GM20431 (cell line): ENCODE data around the gene NAALADL2.
"Not testable (repeated sequence)": the region's sequence is repeated elsewhere in the genome, so short reads cannot be mapped to it uniquely, and the experiment has no call there.

Experiments used
- in situ Hi-C: fragments of 300-500 bp; cut with MseI, MboI; formaldehyde crosslinking; loops from one replicate; pipeline ENCODE4 v1.15.0; 2020; ENCODE audit warnings: low sequenced_read_pairs; ENCODE audit not compliant: unreplicated experiment

Gene NAALADL2

GRCh38 chr3:175337631-175338030 lies 478.5 kb downstream of the NAALADL2 start:
- in situ Hi-C loops, result no loop called here

DNA sequence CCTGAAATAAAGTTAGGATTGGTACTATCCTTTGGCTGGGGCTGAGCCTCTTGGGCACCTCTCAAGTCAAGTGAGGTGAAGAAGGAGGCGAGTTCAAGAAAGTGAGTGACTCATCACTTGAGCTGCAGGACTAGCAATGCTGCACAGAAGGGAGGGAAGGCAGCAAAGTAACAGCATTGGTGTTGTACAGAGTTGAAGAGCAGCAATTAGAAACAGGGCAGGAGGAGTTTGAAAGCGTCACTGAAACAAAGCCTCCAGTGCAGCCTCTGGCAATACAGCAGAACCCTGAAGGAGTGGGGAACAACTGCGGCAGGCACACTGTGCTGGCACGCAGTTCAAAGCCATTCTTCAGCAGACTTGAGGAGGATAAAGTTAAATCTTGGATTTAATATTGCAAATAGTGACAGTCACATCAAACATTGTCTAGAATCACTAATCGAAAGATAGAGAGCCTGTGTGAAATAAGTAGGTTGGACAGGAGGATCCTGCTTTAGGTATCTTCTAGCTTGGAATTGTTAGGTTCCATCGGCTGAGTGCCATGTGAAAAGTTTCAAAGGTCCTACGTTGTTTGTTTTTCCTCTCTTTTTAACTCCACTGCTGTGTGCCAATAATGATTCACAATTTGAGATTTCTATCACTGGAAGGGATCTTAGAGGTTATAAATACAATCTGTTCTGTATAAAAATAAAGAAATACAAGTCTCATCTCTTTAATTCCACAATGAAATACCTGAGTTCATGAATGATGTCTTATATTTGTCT lies 479.8 kb downstream of the NAALADL2 start:
- in situ Hi-C loops, result no loop called here

DNA sequence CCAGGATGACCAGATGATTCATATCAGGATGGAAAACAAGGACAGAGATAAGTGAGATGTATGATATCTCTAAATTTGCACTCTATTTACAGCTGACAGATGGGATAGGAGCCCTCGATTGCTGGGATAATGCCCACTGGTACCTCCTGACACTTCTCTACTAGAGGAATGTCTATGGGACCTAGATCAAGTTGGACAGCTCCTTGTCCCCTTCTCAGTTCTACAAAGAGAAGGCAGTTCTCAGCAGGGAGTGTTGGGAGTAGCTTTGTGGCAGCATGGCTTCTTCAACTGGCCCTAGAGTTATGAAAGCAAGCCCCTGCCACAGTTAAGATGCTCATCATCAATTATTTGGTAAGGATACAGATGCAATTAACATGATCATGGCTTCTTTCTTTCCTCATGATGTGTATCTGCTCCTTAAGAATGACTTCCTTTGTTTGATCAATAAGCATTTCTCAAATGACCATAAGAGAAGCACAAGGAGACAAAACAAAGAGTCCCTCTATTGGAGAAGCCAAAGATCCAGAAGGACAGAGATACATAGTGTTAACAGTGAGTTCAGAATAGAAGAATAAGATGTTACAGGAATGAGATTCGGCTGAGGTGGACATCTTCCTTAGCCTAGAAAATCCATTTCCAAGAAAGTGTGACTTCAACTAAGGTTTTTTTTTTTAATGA lies 481.3 kb downstream of the NAALADL2 start:
- in situ Hi-C loops, result no loop called here

GRCh38 chr3:175342196-175342595 lies 483.1 kb downstream of the NAALADL2 start:
- in situ Hi-C loops, result no loop called here

GRCh38 chr3:175343946-175344345 lies 484.8 kb downstream of the NAALADL2 start:
- in situ Hi-C loops, result no loop called here

DNA sequence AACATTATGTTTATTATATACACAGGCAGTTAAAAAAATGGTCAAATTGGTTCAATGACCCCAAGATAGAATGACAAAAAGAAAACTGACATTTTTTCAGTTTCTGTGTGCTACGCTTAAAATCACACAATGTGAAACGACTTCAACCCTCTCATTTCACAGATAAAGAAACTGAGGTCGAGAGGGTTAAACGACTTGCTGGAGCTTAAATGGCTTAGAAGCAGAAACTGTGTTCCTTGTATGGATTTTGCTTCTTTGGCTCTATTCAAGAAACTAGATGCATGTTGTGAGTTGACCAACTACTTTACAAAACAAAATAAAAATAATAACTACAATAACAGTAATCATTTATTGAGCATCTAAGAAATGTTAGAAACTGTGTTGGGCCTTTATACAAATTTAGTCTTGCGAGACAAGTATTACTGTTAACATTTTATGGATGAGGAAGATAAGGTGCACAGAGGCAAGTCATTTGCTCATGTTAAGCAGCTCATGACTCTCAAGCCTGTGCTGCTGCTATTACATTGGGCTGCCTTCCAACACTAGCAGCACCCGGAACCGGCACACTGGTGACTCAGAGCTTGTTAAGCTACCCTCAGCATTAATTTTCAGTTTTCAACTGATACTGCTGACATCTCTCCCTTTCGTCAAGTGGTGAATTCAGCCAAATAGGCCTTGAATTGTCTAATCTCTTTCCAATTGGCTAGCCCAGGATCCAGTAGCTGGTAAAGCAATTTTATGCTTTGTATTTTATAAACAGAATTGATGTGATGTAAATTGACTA lies 487.6 kb downstream of the NAALADL2 start:
- in situ Hi-C loops, result no loop called here

GRCh38 chr3:175349168-175349567 lies 490.0 kb downstream of the NAALADL2 start:
- in situ Hi-C loops, result no loop called here

DNA sequence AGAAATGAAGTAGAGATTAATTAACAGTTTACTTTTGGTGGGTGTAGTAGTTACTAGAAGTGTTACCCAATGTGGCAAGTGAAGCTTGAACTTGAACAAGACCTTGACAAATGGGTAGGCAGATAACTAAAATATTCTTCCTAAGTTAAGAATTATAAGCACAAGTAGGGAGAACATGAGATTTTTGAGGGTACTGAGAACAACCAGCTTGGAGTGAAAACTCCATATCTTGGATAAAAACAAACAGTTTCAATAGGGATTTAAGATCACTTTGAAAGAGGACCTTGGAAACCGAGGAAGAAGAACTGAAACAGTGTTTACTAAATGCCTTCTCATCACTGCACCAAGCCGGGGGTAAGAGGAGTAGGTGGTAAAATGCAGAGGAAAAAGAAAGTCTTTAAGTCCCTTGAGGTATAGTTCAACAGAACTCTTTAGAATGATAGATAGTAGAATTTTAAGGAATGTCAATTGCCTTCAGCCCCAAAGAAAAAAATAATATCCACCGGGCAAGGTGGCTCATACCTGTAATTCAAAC lies 496.7 kb downstream of the NAALADL2 start:
- in situ Hi-C loops, result no loop called here

DNA sequence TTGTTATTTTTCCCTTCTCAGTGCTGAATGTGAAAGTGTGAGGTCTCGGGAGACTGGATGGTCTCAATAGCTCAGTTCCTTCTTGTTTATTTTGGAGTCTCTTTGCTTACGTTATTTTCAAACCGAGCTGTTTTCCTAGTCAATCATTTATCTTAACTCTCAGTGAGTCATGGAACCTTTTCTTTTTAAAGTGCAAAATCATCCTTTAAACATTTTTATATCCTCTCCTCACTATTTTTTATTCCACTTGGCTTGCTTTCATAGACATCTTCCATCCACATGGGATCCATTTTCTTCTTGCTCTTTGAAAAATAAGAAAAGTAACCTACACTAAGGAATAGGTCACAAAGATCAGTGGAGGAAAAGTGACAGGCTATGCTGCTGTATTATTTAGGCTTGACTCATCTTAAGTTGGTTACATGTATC lies 497.8 kb downstream of the NAALADL2 start:
- in situ Hi-C loops, result no loop called here

DNA sequence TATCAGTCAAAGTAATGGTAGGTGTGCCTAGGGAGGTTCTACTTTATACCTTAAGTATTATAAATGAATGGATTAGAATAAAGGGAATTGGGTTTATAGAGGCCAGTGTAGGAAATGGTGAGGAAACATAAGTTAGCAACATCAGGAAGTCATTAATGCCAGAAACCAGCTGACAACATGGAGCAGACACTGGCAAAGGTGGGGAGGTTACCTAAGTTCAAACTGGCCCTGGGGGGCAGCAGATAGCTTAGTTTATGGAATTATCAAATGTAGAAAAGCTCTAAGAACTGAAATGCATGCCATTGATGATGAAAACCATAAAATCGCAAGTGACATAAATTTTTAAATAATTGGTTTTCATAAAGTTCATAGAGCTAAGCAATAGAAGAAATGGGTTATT lies 498.6 kb downstream of the NAALADL2 start:
- in situ Hi-C loops, result no loop called here

DNA sequence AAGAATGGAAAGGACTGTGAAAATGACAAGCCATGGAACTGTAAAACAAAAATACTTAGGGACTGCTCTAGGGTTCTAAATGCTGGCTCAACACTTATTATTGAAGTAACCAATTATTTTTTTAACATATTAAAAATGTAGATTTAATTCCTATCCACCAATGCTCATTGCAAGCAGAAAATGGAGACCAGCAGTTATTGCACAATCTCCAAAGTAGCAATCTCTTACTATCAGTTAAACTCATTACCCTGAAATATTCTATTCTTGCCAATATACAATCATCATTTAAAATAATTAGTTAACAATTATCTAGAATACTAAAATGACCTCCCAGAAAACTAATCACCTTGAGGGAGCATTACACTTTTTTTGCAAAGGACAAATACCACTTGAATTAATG lies 499.8 kb downstream of the NAALADL2 start:
- in situ Hi-C loops, result no loop called here

DNA sequence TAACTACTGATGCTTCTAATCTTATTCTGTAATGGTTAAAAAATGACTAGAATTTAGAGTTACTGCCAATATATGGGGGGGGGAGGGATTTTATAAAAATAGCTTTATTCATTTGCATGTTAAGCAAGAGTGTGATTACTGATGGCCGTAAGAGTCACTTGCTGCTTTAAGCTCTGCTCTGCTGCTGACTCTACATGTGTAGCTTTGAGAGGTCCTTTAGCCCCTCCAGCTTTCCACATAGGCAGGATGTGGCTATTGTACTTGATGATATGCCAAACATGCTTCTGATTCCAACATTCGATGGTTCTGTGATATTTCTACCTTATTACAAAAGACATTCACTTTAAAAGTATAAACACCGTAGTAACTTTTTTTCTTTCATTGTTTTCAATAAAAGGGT lies 511.3 kb downstream of the NAALADL2 start:
- in situ Hi-C loops, result not testable (repeated sequence)

GRCh38 chr3:175371187-175371586 lies 512.1 kb downstream of the NAALADL2 start:
- in situ Hi-C loops, result not testable (repeated sequence)

DNA sequence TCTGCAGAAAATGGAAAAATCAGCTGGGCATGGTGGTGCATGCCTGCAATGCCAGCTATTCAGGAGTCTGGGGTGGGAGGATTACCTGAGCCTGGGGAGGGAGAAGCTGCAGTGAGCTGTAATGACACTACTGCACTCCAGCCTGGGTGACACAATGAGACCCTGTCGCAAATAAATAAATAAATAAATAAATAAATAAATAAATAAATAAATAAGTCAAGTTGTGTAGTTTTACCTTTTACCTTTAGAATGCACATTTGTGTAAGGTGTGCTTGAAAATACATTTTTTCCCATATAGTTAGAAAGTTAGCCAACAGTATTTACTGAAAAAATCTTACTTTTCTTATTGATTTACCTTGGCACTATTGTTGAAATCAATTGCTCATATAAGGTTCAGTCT lies 515.6 kb downstream of the NAALADL2 start:
- in situ Hi-C loops, result no loop called here

DNA sequence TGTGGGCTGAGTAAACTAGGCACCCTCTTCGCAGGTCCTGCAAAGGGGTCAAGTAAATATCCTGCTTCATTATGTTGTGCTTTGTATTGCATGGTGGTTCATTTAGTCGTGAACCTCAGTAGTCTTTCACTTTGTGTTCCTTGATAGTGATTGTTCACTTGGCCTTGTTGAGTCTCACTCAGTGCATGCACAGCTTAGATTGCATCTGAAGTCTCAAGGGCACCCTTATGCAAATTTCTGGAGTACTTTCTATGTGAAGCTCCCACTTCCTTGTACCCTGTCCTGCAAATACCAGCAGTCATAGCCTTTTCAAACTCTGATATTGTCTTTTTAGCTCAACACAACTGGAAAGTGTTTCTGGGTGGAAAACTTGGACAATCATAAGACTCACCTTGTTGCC lies 519.2 kb downstream of the NAALADL2 start:
- in situ Hi-C loops, result no loop called here

DNA sequence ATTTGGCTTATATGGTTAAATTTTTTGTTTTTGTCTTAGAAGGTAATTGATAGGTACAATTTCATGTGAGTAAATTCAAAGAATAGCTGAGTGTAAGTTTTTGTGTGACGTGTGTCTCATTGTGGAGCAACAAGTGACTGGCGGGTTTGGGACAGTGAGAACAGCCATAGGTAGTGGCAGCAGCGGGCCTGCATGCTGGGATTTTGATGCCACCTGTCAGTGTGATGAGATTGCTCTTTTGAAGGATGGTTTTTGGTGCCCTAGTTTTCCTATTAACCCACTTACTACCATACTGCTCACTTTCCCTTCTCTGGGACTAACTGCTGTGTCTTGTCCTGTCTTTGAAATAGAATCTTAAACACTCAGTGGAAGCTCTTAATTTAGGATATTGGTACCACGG lies 522.6 kb downstream of the NAALADL2 start:
- in situ Hi-C loops, result no loop called here

DNA sequence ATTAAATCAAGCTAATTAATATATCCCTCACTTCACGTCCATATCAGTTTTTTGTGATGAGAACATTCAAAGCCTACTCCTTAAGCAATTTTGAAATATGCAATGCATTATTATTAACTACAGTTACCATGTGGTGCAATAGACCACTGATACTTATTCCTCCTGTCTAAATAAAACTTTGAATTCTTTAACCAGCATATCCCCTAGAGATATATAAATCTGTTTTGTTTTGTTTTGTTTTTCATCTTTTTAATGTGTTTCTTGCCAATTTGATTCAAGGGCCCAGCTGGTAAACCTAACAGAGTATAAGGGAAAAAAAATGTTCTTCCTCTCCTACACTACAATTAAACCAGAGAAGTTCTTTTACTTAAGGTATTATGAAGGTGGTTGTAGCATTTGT lies 524.2 kb downstream of the NAALADL2 start:
- in situ Hi-C loops, result no loop called here

DNA sequence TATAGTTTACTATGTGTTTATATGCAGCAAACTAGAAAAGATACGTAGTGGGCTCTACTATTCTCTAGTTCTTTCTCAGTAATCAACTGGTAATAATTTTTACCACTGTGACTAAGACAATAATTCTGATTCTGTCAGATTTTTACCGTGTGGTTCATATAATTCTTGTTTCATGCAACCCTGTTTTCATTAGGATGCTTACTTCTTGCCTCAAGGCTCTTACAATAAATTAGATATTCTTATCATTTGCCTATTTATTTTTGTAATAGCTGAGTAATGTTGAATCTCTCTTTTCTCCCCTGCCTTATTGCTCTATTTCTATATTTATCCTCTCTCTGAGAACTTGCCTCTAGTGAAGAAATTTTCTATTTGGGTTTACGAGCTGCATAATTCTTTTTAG lies 524.7 kb downstream of the NAALADL2 start:
- in situ Hi-C loops, result no loop called here

DNA sequence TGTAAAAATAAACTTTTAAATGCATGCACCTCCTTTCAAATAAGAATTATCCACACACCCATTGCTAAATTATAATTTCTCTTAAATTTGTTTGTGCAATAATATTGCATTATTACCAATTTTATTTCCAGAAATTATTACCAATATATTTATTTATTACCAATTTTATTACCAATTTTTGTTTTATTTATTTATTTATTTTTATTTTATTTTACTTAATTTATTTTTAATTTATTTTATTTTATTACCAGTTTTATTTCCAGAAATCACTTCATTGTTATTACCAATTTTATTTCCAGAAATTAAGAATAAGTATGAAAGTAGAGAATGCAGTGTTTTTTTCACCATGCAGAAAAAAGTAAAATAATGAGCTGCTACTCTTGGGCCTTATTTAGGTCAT lies 525.4 kb downstream of the NAALADL2 start:
- in situ Hi-C loops, result no loop called here

DNA sequence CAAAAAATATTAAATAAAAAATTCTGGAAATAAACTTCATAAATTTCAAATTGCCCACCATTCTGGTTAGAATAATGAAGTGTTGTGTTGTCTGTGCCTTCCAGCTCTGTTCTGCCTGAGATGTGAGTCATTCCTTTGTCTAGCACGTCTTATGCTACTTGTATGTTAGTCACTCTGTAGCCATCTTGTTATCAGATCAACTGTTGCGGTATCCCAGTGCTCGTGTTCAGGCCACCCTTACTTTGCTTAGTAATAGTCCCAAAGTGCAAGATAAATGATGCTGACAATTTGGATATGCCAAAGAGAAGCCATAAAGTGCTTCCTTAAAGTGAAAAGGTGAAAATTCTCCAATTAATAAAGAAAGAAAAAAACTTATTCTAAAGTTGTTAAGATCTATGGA lies 527.5 kb downstream of the NAALADL2 start:
- in situ Hi-C loops, result no loop called here

GRCh38 chr3:175389560-175389959 lies 530.4 kb downstream of the NAALADL2 start:
- in situ Hi-C loops, result no loop called here
